EL (cell line): ENCODE measurements around the gene ARMC7.
A peak's percentile ranks its signal among the peaks of the same experiment; 100 is the strongest.

Experiments
- DNase-seq: peaks from one replicate; pipeline ENCODE4 v3.0.0-alpha.2; 2016

The ARMC7 gene

GRCh38 chr17:75078284-75079022, 31.3 kb upstream of the ARMC7 start:
- peak; percentile 92 for DNase-seq

GRCh38 chr17:75079023-75079373, 30.8 kb upstream of the ARMC7 start:
- no peak for DNase-seq

GRCh38 chr17:75081611-75082540, 27.9 kb upstream of the ARMC7 start:
- no peak for DNase-seq

GRCh38 chr17:75082683-75083082, 27.1 kb upstream of the ARMC7 start:
- no peak for DNase-seq

GRCh38 chr17:75084039-75084660, 25.6 kb upstream of the ARMC7 start:
- no peak for DNase-seq

GRCh38 chr17:75086496-75087181, 23.1 kb upstream of the ARMC7 start:
- no peak for DNase-seq

- DNase-seq: no peak
Measured at GRCh38 chr17:75087182-75087557, 22.6 kb upstream of the ARMC7 start.

GRCh38 chr17:75087558-75088453, 22.0 kb upstream of the ARMC7 start, which contains the start of gene SLC16A5:
TSS of gene SLC16A5 (plus strand) at chr17:75087954. CDS start at chr17:75093637, 5,683 bp downstream.
- peak; percentile 97 for DNase-seq

- DNase-seq: peak; percentile 63
Measured at GRCh38 chr17:75088465-75089417, 21.0 kb upstream of the ARMC7 start.

- no peak for DNase-seq
Measured at GRCh38 chr17:75090871-75091854, 18.6 kb upstream of the ARMC7 start.

- DNase-seq: no peak
Measured at GRCh38 chr17:75091855-75092327, 17.9 kb upstream of the ARMC7 start.

GRCh38 chr17:75093548-75094158, 16.1 kb upstream of the ARMC7 start:
- DNase-seq: no peak

GRCh38 chr17:75094871-75095399, 14.8 kb upstream of the ARMC7 start:
- no peak for DNase-seq

GRCh38 chr17:75096082-75096625, 13.6 kb upstream of the ARMC7 start:
- DNase-seq: peak; percentile 89

- DNase-seq: no peak
Measured at GRCh38 chr17:75097865-75098264, 11.9 kb upstream of the ARMC7 start.

- DNase-seq: no peak
Measured at GRCh38 chr17:75098861-75099260, 10.9 kb upstream of the ARMC7 start.

GRCh38 chr17:75099881-75100595, 9.7 kb upstream of the ARMC7 start:
- no peak for DNase-seq
